Measurements from ENCODE around the gene CD300LD.
"Not testable (repeated sequence)": the region's sequence is repeated elsewhere in the genome, so short reads cannot be mapped to it uniquely, and the experiment has no call there.

Gene CD300LD

DNA sequence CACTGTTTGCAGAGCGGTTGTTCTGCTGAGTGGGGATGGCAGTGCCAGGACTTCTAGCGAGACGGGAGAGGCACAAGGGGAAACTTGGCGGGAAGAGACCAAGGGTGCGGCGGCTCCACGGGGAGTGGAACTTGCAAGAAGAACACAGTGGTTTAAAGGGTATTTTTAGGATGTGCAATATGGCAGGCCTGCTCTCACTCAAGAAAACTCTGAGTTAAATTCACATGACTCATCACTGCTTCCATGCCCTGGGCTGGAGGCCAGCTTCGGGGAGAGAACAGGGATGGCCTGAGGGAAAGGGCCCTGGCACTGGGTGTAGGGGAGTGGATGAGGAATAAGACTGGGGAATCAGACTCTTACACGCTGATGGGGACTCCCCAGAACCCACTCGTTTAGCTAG, 13.3 kb upstream of the CD300LD start:
- DNase-seq: no peak

DNA sequence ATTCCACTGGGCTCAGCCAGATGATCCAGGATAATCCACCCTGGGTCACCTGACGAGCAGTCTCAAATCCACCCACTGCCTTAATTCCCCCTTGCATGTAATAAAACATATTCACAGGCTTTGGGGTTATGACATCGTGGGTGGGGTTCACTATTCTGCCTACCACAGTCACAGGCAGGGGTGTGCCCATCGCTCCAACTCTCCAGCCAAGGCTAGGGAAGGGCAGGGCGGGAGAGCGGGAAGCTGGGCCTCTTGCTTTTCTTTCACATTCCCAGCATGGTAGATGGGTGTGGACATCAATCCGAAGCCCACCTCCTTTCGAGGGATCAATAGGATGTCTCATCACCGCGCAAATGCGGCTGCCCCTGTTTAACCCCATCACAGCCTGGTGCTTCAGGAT, 12.7 kb upstream of the CD300LD start:
- DNase-seq: no peak

DNA sequence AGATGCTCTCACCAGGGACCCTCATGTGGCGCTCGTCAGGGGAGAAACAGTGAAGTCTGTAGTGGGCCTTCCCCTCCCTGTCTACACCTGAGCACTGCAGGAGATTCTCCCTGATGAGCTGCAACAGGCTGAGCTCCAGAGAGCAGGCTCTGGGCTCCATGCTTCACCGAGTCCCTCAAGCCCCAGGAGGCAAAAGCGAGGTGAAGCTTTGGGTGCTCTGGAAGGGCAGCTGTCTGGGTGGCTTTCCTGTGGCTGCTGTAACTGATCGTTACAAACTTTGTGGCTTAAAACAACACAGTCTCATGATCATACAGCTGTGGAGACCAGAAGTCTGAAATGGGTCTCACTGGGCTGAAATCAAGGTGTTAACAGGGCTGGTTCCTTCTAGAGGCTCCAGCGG, 12.1 kb upstream of the CD300LD start:
- no peak for DNase-seq

DNA sequence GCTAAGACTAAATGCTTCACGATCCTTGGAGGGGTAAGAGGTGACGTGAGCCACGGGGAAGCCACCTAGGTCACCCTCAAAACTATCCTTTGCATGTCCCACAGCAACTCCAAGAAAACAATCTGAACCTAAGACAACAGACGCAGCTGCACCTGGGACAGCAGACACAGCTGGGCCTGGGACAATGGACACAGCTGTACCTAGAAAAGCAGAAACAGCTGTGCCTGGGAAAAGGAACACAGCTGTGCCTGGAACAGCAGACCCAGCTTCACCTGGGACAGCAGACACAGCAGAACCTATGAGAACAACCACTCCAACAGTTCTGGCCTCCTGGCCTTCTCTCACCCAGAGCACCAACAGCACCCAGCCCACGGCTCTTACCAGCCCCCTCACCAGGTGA, 11.7 kb upstream of the CD300LD start:
- DNase-seq: no peak

DNA sequence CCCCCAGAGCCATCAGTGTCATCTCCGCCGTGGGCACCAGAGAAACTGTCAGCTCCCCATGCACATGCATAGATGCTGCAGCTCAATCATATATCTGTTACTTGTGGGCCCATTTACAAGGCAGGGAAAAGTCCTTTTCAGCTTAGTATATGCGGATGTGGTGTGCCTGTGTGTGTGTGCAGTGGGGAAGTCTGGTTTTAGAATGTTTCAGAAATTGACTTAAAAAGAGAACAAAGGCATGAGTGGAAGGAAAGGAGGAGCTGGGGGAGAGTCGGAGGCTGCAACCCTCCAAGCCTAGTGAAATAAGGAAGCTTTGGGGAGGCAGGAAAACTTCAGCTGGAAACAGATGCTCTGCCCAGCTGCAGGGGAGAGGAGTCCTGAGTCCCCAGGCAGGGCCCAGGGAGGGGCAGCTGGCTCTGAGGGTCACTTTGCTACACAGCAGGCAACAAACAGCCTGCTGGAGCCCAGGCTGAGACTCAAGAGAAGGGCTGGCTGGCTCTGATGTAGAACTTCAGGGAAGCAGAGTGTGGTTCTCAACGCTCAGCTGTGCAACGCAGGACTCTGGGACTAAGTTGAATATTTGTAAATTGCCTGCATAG, 11.1 kb upstream of the CD300LD start:
- no peak for DNase-seq

DNA sequence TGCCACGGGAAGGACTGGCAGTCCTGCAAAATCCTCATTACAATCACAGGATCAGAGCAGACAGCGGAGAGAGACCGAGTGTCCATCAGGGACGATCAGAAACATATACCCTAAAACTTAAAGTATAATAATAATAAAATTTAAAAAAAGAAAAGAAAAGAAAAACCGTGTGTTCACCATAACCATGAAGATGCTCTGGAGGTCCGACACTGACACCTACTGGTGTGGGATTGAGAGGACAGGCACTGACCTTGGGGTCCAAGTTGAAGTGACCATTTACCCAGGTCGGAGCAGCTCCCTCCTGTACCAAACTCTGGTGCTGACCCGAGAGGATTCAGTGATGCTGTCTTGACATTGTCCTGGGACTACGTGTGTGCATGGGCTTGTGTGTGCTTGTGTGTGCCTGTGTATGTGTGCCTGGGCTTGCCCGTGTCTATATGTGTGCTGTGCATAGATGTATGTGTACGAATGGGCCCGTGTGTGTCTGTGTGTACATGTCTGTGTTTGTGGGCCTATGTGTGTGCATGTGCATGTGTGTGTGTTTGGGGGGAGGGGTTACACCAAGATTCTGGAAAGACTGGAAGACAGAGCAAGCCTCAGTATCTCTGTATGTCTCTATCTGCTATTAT, 10.0 kb upstream of the CD300LD start:
- DNase-seq: no peak

DNA sequence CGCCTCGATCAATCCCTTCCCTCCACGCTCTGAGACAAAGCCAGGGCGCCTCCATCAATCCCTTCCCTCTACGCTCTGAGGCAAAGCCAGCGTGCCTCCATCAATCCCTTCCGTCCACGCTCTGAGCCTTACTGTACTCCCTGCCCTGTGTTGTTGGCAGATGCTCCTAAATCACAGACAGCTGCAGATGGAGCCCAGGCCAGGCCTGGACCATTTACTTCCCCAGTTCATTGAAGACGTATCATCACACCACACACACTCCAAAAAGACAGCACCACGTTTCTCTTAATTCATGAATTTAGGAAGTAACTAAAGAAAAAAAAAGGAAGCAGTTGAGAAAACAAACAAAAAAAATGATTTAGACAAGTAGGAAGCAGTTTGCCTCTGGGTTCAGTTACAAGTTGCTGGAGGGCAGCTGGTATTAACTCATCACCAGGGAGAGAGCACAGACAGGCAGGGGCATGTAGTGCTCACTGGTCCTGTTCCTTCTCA, 7.4 kb upstream of the CD300LD start:
- no peak for DNase-seq

DNA sequence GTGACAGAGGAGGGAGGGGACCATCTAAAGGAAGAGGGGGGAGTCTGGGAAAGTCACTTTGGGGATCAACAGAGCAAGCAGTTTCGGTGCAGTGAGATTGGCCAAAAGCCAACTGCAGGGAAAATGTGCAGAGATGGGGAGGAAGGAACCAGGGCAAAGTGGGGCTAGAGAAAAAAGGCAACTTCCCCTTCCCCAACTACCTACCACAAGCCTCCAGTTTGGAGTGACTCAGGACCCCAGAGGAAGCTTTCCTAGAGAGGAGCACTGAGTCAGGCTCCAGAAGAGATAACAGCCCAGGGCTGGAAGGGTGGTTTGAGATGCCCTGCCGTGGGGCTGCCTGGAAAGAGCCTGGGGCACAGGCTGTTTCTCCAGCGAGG, 6.9 kb upstream of the CD300LD start:
- DNase-seq: no peak

DNA sequence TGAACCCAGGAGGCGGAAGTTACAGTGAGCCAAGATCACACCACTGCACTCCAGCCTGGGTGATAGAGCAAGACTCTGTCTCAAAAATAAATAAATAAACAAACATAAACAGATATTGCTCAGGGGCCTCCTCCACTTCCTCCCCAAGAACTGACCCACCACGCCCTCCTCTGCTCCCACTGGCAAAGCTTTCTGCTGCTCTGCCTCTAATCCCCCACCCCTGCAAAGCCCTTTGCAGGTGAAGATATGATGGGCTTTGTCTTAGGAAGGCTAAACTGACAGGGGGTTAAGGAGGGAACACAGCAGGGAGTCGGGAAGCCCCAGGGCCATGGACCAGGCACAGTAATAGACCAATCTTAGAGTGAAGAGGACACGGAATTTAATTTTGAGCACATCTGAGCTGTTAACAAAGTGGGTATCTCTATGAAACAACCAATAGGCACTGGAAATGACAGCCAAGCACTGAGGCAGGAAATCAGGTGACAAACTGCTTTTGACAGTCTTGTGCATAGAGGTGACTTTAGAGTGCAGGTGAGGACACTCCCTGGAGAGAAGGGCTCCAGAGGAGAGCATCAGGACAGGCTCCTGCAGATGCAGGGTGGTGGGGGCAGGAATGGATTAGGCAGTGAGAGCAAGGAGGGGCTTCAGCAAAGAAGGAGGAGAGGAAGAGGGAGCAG, 6.4 kb upstream of the CD300LD start:
- no peak for DNase-seq

DNA sequence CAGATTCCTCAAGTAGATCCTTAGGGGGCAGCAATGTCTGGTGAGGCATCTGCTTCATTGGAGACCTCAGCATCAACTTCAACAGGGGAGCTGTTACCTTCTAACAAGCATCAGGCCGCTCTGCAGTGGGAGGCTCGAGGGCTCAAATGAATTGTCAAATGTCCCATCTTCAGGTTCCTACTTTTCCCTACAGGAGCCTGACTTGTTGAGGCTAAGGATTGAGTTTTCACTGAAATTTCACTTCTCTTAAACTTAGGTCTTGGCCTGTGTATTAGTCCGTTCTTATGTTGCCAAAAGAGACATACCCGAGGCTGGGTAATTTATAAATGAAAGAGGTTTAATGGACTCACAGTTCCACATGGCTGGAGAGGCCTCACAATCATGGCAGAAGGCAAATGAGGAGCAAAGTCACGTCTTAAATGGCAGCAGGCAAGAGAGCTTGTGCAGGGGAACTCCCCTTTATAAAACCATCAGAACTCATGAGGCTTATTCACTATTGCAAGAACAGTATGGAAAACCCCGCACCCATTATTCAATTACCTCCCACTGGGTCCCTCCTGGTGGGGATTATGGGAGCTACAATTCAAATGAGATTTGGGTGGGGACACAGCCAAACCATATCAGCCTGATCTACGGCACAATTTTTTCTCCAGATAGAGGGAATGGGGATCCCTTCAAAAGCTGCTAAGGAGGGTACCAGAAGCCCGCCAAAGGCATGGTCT, 5.1 kb upstream of the CD300LD start:
- DNase-seq: no peak

DNA sequence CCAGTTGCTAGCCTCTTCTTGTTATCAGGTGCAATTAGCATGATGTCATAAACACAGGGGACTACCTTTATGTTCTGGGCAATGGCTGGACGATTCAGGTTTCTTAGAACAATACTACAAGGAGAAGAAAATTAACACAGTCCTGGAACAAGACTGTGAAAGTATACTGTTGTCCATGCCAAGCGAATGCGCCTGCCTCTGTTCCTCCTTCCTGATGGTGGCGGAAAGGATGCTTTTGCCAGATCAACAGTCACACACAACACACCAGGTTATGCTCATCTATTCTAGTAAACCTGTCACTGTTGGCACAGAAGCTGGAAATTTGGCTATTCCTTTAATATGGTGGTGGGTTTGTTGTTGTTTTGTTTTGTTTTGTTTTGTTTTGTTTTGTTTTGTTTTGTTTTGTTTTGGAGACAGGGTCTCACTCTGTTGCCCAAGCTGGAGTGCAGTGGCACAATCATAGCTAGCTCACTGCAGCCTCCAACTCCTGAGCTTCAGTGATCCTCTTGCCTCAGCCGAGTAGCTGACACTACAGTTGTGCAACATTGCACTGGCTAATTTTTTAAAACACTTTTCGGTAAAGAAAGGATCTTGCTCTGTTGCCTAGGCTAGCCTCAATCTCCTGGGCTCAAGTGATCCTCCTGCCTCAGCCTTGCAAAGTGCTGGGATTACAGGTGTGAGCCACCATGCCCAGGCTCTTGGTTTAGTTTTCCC, 3.1 kb upstream of the CD300LD start:
- DNase-seq: no peak

DNA sequence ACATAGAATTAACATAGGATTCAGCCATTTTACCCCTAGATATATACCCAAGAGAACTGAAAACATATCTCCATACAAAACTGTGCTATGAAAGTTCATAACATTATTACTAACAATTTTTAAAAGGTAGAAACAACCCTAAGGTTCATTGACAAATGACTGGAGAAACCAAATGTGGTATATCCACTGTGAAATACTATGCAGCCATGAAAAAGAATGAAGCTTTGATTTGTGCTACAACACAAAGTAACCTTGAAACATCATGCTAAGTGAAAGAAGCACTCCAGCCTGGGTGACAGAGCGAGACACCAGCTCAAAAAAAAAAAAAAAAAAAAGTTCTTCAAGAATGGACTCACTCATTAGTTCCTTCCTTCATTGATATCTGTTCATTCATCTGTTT, 580 bp downstream of the CD300LD start:
- DNase-seq: no peak

DNA sequence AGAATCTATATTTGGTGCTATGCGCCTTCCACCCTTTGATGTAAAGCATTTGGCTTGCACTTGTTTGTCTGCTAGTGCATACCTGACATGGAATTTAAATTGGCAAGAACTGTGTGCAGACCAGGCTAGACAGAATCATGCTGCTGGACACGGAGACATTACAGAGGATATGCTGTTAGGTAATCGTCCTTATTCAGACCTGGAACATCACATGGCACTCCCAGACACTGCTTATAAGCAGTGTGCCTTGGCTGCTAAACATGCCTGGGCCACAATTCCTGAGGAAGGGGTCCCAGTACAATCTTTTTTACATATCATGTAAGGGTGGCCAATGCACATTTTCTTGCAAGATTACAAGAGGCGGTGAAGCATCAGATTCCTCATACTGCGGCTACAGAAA, 6.4 kb downstream of the CD300LD start:
- no peak for DNase-seq

DNA sequence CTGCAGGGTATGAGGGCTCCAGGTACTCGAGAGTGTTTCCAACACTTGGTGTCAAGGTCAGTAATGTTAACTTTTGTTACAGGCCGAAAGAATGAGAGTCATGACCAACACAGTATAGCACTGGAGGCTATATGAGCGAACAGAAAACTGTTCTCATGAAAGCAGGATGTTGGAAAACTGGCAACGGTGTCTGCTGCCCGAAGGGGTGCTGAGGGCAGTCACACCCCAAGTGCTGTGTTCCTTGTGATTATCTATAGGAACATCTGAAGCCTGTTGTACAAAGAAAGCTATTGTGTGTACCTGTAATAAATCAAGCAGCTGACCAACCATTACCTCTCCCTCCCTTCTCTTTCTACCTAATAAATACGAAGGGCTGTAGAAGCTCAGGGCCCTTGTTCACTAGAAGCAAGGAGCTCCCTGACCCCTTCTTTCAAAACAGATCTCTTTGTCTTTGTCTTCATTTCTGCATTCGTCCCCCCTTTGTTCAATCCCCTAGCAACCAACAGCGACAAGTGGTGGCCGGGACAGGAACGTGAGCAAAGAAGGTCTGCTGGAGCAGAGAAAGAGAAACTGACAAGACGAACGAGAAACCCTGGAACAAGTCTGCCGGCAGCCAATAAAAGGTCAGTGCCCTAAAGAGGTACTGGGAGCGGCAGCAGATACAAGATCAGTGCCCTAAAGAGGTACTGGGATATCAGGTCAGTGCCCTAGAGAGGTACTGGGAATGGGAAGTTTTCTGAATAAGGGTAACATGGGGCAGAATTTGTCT, 7.6 kb downstream of the CD300LD start:
- DNase-seq: no peak

DNA sequence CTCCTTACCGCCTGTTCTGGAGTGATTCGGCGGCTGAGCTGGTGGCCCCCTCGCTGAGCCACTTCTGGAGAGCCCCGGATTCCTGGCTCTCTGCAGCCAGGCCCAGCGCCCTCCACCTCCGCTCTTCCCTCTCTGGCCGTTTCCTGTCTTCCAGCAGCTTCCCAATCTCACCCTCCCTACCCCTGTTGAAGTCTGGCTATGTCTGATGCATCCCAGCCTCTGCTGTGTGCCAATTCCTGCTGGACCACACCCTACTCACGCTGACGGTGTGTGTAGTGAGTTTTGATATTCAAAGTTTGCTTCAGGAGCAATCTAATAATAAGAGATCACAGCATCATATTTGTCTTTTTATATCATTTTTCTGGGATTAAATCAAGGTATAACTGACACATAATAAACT, 9.4 kb downstream of the CD300LD start:
- no peak for DNase-seq

DNA sequence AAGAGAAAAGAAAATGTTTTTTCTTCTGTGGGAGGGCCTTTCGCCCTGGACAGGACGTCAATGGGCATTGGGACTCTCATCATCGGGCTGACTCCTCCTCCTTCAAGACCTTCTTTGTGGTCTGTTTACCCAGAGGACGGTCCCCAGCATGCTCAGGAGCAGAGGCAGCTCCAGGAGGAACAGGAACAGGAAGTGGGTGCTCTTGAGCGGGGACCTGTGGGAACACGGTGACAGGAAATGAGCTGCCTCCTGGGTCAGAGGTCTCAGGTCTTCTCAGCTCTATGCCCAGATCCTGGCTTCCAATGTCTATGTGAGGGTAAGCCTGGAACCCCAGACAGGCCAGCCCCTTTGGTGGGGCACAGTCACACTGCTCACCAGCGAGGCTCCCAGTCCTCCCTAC, 12.2 kb downstream of the CD300LD start:
- DNase-seq: no peak

DNA sequence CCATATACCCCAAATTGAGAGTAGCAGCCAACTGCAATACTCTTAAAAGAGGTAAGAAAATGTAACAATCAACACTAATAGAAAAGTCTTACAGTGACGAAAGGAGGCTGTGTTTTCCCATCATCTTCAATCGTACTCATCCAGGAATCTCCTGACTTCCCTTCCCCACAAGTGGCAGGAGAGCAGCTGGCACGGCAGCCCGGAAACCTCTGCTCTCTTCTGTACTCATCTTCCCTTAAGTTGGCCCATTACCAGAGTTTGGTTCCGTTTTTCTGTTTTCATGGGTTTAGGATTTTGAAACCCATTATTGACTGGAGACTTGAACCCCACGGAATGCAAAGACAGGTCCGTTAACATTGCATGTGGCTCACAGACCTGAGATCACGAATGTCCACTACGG, 13.1 kb downstream of the CD300LD start:
- no peak for DNase-seq

DNA sequence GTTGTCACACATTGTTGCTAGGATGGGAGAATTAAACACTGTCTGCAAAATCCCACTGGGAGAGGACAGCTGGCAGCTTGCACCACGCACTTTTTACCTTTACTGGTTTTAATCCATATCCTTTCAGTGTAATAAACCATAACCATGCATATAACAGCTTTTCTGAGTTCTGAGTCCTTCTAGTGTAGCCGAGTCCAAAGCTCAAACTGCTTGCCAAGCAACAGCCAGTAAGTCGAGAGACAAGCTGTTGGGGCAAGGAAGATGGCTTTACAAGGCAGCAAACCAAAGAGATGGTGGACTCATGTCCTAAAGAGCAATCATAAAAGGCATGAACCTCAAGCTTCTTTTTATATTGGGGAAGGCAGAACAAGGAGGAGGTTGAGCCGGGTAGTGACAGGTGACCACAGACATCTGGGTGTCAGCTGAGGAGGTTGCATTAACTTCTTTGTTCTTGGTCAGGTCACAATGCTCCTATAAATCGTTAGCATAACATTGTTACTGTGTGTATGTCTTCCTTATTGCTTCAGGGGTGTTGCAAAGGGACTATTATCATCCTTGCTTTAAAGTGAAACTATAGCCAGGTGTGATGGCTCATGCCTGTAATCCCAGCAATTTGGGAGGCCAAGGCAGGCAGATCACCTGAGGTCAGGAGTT, 17.5 kb downstream of the CD300LD start:
- no peak for DNase-seq

DNA sequence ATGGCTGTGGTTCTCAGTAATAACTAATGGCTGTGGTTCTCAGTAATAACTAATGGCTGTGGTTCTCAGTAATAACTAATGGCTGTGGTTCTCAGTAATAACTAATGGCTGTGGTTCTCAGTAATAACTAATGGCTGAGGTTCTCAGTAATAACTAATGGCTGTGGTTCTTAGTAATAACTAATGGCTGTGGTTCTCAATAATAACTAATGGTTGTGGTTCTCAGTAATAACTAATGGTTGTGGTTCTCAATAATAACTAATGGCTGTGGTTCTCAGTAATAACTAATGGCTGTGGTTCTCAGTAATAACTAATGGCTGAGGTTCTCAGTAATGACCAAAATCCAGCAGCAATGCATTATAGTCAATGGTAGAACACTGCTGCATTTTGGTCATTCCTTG, 18.4 kb downstream of the CD300LD start:
- DNase-seq: not testable (repeated sequence)

DNA sequence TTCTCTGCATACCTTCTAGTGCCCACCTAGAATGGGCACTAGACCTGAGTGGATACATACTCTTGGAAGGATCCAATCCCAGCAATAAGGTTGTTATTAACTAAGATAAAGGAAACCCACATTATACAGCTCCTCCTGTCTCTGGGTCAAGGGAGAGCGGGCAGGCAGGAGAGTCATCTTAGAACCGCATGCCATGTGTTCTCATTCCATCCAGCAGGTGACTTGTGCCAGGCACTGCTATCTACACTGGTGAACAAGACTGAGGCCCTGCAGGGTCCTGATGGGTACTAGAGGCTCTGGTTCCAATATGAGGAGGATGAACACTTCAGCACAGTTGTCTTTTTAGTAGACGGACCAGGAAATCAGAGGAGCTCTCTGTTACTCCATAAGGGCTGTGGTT, 18.9 kb downstream of the CD300LD start:
- no peak for DNase-seq

DNA sequence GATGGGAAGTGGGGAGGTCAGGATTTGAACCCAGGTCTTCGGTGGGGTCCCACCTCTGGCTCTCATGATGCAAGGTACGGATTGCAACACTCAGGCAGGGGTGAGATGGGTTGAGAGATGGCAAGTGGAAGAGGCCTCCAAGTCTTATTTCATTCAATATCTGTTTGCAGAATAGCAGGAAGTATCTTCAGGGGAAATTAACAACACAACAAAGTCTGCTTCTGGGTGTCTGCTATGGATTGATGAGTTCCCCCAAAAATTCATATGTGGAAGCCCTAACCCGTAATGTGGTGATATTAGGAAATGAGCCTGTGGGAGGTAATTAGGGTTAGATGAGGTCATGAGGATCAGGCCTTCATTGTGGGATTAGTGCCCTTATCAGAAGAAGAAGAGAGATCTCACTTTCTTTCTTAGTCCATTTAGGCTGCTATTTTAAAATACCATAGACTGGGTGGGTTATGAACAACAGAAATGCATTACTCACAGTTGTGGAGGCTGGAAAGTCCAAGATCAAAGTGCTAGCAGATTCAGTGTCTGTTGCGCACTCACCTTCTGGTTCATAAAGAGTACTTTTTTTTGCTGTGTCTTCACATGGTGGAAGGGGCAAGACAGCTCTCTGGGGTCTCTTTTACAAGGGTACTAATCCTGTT, 20.3 kb downstream of the CD300LD start:
- DNase-seq: no peak

All from DMS153 (cell line).